Fibroblast of pulmonary artery (primary cell): Measurements from ENCODE around the gene CAPN9.

Experiments
- DNase-seq: peaks from one replicate; pipeline ENCODE4 v3.0.0-alpha.2; 2010; ENCODE audit warnings: low read depth
- H3K4me3 ChIP-seq: replicated peaks from 2 replicates; pipeline ENCODE4 v1.5.1; 2011; ENCODE audit warnings: low read depth, mild to moderate bottlenecking, control low read depth, low read length, moderate library complexity
- TF ChIP-seq, protein P1 (sequence below): IDR thresholded peaks from 2 replicates; pipeline ENCODE4 v1.5.1; 2011; ENCODE audit warnings: mild to moderate bottlenecking, control low read depth, low read length, inconsistent platforms; ENCODE audit errors: missing control alignments

The CAPN9 gene

DNA sequence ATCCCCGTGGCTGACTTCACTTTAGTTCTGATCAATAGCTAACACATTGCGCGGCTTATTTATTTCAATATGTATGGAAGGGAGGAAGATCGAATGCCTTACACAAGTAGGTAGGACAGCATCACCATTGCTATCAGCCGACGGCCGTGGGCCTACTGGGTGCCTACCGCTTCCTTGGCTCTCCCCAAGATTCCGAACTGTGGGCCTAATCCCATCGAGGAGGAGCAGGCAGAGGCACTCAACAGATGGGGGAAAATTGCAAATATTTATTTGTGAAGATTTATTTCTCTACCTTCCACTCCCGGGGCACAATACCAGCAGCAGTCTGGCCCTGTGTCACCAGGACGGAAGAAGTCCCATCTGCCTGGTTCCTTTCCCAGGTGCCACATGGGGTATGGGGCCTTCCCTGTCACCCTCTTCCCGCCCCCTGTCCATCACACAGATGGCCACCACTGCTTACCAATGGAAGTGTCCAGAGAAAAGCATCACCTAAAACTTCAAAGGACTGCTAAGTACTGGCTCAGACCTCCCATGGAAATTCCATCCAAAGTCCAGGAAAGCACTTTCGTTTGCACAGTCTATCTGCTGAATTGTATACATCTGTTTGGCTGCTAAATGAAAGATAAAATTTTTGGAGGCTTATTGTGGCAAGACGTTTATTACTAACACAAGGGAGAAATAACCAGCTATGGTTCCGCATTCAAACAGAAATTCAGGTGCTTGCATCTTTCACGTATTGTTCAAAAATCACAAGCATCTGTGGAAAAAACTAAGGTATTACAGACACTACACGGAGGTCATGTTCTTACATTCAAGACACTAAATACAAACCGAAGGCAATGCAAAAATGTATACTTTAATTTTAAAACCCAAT is 45.1 kb upstream of the CAPN9 start:
- TF ChIP-seq, protein P1, sequence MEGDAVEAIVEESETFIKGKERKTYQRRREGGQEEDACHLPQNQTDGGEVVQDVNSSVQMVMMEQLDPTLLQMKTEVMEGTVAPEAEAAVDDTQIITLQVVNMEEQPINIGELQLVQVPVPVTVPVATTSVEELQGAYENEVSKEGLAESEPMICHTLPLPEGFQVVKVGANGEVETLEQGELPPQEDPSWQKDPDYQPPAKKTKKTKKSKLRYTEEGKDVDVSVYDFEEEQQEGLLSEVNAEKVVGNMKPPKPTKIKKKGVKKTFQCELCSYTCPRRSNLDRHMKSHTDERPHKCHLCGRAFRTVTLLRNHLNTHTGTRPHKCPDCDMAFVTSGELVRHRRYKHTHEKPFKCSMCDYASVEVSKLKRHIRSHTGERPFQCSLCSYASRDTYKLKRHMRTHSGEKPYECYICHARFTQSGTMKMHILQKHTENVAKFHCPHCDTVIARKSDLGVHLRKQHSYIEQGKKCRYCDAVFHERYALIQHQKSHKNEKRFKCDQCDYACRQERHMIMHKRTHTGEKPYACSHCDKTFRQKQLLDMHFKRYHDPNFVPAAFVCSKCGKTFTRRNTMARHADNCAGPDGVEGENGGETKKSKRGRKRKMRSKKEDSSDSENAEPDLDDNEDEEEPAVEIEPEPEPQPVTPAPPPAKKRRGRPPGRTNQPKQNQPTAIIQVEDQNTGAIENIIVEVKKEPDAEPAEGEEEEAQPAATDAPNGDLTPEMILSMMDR = no peak
- no peak overlapping the region for H3K4me3 ChIP-seq
- DNase-seq = no peak

DNA sequence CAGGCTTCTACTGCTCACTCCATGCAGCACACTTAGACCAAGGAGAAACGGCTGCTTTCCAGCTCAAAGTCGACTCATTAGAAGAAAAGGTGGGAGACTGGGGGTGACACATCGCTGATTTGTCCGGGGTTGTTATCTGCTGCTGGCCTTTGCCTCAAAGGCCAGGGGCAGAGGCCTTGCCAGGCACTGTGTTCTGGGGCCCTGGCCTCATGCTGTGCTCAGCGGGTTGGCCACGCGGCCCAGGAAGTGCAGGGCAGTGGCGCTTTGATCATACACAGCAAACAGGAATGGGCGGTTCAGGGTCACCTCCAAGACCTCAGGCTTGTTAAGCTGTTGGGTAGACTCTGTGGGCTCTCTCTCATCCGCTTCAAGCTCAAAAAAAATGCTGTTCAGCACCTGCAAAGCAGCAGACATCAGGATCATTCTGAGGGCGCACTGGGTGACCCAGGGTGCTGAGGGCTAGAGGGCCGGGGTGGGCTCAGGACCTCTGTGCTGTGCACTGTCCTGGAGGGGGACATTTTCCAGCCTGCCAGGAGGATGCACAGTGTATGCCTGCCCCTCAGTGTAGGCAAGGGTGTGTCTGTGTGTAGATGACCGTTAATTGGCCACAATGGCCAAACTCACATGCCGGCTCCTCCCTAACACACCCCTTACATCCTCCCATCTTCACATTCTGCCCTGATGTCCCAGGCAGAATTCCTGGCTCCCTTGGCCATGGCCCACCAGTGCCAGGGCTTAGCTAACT is 44.1 kb upstream of the CAPN9 start:
- DNase-seq = no peak
- no peak overlapping the region for H3K4me3 ChIP-seq
- TF ChIP-seq, protein P1 = no peak

DNA sequence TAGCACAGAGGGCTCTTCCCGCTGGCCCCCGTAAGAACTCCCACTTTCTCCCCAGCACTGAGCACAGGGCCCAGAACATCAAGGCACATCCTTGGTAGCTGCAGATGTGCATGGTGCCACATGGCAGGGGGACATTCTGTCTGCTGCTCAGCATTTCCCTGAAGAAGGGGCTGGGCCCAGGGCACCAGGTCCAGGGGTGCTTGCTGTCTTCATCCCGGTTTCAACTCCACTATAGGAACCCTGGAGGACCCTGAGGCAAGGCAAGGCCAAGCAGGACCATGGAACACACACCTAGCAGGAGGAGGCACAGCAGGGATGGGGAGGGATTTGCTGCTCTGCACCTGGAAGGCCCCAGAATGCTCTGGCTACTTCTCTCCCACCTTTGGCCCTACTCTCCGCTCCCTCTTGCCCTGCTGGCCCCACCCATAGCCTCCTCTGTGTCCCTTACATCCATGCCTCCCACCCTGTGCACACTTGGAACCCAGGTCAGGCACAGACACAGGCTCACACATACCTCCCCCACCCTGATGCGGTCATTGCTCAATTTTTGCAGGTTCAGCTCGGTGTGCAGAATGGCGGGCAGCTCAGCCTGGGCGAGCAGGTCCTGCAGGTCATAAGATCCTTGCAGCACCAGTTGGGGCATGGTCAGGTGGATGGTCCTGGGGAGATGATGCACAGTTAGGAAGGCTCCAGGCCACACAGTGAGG is 43.4 kb upstream of the CAPN9 start:
- TF ChIP-seq, protein P1 = no peak
- H3K4me3 ChIP-seq = no peak overlapping the region
- DNase-seq = no peak

DNA sequence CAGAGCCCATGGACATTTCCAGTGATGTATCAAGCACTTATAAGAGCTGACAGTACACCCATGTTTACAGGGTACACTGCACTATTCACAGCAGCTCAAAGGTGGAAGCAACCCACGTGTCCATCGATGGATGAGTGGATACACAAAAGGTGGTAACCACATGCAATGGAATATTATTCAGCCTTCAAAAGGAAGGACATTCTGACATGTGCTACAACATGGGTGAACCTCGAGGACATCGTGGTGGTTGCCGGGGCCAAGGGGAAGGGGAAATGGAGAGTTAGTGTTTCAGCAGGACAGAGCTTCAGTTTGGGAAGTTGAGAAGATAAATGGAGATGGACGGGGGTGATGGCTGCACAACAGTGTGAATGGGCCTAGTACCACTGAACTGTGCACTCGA is 42.4 kb upstream of the CAPN9 start:
- H3K4me3 ChIP-seq = no peak overlapping the region
- TF ChIP-seq, protein P1 = no peak
- no peak for DNase-seq

DNA sequence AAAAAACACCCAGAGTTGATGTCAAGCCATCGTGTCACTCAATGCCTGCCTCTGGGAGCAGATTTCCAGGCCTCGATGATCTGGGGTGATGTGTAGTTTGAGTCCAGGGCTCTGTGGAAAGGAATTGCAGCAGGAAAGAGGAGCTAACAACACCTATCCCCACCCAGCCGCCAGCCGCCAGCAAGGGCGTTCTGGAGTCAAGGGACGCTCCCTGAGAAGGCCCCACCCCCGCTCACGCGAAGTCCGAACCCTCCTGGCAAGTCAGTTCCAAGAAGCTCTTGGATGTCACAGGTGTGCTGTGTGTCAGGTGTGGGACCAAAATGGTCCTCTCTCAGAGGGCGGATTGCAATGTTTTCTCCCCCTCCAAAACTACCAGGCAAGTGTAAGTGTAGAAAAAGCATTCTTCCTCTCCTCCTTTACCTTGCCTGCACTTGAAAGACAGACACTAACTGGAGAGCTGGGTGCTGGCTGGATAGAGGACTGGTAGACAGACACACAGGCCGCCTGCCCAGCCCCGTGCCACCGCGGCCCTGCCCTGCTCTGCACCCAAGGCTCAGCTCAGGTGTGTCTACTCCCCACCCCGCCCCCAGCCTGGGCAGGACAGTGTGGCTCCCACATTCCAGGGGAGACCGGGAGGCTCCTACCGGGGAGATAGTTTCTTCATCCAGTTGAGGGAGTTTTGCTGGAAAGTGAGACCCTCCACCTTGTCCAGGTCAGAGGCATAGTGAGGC is 41.7 kb upstream of the CAPN9 start:
- DNase-seq = no peak
- TF ChIP-seq, protein P1 = no peak

DNA sequence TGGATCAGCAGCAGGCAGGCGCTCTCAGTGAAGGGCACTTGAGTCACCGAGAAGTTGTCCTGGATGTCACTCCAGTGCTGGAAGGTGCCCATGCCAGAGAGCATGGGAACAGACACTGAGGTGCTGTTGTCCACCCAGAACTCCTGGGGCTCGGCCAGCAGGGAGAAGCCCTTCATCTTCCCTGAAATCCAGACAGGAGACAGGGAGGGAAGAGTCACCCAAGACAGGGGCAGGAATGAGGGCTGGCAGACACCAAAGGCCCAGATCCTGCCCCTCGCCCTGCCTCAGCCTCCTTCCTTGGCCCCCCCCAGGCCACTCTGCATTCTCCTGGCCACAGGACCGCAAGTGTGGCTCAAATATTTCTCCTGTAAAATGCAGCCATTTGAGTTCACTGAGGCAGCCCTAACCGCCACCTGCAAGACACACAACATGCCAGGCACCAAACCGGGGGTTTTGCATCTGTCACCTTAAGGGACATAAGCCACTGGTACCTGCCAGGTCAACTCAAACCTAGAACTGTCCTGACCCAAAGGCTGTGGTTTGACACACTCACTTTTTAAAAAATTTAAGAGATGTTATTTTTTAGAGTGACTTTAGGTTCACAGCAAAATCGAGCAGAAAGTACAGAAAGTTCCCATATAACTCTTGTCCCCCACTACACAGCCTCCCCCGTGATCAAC is 41.0 kb upstream of the CAPN9 start:
- TF ChIP-seq, protein P1 = no peak
- no peak for DNase-seq
- no peak overlapping the region for H3K4me3 ChIP-seq

More for the DNA sequence above, 41.7 kb upstream of the CAPN9 start:
- H3K4me3 ChIP-seq = no peak overlapping the region
